ENCODE results near the gene TGM4.

Gene TGM4

GRCh38 chr3:44883213-44883955, 9.0 kb downstream of the TGM4 start:
- DNase-seq: no peak

DNA sequence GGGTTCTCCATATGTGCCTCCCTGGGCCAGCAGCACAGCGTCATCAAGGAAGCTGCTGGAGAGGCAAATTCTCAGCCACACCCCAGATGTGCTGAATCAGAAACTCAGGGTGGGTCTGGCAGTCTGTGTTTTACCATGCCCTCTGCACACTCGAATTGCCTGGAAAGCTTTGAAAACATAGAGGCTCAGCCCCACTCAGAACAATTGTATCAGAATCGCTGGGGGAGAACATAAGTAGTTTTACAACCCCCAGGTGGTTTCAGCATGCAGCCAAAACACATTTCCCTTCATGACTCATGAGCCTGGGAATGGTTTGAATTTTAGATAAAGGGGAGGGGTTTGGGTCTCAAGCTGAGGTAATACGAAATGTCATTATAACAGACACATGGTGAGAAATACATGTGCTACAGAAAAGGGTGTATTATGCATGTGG, 9.6 kb downstream of the TGM4 start:
- no peak for DNase-seq

DNA sequence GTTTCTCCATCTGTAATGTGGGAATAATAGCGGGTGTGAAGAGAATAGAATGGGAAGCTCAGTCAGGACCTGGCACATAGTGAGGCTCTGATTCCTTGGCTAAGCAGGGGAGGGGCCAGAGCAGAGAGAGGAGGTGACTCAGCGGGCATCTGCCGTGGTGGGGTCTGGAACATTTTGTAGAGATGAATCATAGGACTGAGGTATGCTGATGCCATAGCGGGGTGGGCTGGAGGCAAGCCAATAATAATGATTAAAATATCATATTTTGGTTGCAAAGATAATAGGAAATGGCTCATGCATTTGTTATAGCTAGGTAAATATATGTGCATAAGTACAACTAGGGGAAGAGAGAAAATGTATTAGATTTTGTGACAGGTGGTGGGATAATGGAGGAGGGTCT, 11.2 kb downstream of the TGM4 start:
- DNase-seq: peak in 2 of 3 donors; percentile 11 to 13

- no peak for DNase-seq
These were observed 12.2 kb downstream of the TGM4 start for GRCh38 chr3:44886561-44886960.

DNA sequence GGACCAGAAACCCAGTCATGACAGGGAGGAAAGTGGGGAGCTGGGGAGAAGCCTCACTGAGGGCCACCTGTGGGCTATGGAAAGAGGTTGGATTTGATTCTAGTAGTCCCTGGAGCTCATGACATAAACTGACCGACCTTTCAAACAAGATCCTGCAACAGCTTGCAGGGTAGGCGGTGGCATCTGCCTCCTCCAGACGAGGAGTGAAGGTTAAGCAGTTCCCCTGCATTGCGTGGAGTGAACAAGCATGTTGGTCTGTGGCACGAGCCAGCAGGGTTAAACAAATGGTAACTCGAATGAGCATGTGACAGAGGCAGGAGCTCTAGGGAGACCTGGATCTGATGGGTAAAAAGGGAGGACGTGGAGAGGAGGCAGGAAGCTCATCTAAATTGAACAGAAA, 12.7 kb downstream of the TGM4 start:
- no peak for DNase-seq

DNA sequence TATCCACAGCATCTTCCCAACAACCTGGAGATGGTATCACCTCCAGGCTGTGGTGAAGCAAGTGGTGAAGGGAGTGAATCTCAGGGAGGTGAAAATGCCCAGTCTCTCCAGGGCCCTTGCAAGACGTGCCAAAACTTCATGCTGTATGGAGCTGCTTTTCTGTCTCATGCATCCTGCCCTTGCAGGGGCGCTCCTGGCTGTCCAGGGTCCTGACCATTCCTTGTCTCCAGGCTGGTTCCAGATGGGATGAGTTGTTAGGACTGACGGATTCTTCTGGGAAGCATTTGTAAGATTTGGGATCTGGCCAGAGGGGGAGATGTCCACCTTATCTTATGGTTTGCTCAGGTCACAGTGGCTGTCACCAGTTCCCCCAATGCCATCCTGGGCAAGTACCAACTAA, 15.8 kb downstream of the TGM4 start:
- DNase-seq: no peak

GRCh38 chr3:44890852-44891251, 16.4 kb downstream of the TGM4 start:
- DNase-seq: no peak

DNA sequence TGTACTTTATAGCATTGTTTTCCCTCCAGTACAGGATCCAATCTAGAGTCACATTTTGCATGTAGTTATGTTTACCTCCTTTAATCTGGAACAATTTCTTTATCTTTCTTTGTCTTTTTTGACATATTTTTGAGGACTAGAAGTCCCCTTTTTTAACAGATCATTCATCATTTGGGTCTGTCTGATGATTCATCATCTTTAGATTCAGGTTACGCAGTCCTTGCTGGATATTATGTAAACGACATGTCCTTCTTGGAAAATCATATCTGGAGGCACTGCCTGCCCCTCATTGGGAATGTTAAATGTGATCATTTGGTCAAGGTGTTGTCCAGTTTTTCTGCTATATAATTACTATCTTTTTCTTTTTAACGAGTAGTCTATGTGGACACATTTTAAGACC, 18.3 kb downstream of the TGM4 start:
- DNase-seq: no peak

- DNase-seq: peak; percentile 21 to 43 (median 22)
These were observed 18.7 kb downstream of the TGM4 start for GRCh38 chr3:44893097-44893496.

DNA sequence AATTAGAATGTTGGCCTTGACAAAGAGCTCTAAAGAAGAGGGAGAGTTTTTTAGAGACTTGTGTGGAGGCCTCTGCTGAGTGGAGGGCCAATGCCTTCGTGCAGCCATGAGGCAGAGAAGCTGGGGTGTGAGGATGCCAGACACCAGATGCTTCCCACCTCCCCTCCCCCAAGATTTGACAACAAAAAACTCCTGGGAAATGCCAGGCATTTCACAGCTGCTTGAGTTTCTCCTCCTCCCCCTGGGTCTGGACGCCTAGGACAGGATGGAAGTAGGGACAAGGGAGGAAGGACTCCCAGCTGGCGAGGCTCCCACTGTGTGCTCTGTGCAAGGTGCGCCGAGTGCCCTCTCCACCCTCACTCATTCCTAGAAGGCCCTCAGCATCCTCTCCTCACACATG, 20.1 kb downstream of the TGM4 start:
- no peak for DNase-seq

- no peak for DNase-seq
These were observed 22.0 kb downstream of the TGM4 start for GRCh38 chr3:44896440-44896839.

DNA sequence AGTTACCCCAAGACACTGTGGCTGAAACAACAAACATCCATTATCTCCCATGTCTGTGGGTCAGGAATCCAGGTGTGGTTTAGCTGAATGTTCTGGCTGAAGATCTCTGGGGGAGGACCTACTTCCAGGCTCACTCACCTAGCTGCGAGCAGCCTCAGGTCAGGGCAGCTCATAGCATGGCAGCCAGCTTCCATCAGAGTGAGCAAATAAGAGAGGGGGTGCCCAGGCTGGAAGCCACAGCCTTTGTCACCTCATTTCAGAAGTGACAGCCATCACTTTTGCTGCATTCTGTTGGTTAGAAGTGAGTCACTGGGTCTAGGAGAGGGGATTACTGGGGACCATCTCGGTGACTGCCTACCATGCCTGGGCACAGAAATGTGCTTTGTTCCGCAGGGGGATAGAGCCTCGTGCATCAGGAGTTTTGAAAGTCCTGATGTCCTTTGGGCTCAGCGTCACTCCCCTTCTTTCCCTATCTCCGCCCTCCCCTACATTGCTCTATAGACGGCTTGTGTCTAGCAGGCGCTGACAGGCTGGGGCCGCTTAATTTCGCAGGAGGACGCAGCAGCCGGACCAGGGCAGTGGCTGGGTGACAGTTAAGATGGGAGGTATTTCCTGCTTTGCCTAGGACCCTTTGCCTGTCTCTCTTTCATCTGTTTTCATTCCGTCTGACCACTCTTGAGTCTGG, 25.4 kb downstream of the TGM4 start:
- no peak for DNase-seq

DNA sequence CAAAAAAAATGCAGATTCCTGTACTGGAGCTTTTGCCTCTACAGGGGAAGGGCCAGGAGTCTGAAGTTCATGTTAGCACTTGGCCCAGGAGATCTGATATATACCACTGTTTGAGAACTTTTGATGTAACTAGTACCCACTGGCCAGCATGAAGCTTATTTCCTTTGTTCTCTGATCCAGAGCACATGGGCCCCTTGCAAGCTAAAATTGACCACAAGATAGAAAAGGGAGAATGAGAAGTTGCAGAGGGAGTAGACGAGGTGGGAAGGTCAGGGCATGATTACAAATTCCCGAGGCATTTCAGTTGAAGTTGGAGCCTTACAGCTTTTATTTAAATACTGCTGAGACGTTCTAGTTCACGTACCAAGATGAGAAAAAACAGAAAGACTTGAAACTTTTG, 28.2 kb downstream of the TGM4 start:
- no peak for DNase-seq

- DNase-seq: no peak
These were observed 28.9 kb downstream of the TGM4 start for GRCh38 chr3:44903314-44903713.

DNA sequence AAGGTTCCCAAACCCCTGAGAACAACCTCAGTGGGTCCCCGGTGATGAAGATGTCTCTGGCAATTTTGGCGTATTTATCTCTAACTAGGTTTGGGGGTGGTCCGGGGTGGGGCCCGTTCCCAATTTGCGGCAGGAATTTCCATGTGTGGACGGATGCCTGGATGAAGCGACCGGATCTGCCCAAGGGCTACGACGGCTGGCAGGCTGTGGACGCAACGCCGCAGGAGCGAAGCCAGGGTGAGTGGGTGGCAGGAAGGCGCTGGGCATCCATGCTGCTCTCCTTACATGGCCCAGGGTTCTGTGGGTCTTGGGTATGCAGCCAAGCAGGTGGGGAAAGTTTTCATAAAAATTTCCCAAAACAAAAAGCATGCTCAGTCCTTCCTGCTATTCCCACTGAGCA, 29.3 kb downstream of the TGM4 start:
- no peak for DNase-seq

GRCh38 chr3:44905446-44906157, 31.2 kb downstream of the TGM4 start:
- DNase-seq: no peak

DNA sequence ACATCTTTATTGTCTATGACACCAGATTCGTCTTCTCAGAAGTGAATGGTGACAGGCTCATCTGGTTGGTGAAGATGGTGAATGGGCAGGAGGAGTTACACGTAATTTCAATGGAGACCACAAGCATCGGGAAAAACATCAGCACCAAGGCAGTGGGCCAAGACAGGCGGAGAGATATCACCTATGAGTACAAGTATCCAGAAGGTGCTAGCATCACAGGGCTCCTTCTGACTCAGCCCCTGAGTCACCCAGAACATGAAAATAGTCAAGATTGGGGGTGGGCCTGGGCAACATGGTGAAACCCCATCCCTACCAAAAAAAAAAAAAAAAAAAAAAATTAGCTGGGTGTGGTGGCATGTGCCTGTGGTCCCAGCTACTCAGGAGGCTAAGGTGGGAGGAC, 32.6 kb downstream of the TGM4 start:
- DNase-seq: no peak

DNA sequence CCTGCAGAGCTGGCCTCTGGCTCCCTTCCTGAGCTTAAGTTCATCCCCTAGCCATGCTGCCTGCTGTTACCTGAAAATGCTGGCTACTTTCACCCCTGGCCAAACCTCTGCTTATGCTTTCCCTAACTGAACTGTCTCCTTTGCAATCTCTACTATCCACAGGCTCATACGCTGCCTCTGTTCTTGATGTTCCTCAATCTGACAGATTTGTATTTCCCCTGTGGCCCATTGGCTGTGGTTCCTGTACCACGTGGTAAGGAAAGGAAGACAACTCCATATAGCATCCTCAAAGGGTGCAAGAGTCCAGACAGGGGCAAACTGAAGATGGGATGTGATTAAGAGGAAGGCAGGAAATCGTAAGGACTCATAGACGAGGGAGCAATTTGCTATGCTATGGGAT, 33.2 kb downstream of the TGM4 start:
- DNase-seq: no peak

- DNase-seq: no peak
These were observed 34.7 kb downstream of the TGM4 start for GRCh38 chr3:44909063-44909462.

DNA sequence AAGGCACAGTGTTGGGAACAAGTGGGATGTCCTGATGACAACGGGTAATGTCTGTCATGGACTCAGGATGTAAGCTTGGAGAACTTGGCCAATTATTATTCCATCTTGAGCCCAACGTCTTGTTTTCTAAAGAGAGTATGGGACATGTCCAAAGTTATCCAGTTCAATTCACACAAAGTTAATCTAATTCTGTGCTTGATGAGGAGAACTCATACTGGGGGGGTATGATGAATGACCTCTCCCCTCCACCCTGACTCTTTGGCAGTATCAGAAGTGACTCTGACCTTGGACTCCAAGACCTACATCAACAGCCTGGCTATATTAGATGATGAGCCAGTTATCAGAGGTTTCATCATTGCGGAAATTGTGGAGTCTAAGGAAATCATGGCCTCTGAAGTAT, 36.3 kb downstream of the TGM4 start:
- DNase-seq: no peak

- peak; percentile 65 to 84 (median 76) for DNase-seq
These were observed 39.6 kb downstream of the TGM4 start for GRCh38 chr3:44913868-44914468.

DNA sequence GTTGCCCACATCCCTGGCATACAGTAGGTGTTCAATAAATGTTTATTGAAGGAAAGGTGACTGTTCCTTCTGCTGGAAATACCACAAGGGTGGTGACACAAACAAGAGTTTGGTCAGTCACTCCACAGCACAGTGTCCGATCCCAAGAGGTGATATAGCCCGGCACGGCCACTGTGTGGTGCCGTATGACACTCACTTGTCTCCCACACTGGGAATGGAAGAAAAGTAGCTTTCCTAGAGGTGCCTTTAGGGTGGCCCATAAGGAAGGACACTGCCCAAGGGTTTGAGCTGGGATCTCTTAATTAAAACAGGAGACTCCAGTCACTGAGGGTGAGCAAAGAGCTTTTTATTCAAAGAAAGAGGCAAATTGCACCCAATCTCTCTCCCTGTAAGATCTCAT, 40.5 kb downstream of the TGM4 start:
- peak in 2 of 3 donors; percentile 9 to 30 for DNase-seq

- no peak for DNase-seq
These were observed 41.5 kb downstream of the TGM4 start for GRCh38 chr3:44915702-44916438.
